ENCODE results near the gene C4orf50.

The C4orf50 gene

GRCh38 chr4:5881340-5881739, 136.9 kb downstream of the C4orf50 start:
- TF ChIP-seq EZH2phosphoT487 (IDR thresholded peaks at IDR 0.05; ENCODE audit: borderline replicate concordance) = no peak
- TF ChIP-seq, protein P1, sequence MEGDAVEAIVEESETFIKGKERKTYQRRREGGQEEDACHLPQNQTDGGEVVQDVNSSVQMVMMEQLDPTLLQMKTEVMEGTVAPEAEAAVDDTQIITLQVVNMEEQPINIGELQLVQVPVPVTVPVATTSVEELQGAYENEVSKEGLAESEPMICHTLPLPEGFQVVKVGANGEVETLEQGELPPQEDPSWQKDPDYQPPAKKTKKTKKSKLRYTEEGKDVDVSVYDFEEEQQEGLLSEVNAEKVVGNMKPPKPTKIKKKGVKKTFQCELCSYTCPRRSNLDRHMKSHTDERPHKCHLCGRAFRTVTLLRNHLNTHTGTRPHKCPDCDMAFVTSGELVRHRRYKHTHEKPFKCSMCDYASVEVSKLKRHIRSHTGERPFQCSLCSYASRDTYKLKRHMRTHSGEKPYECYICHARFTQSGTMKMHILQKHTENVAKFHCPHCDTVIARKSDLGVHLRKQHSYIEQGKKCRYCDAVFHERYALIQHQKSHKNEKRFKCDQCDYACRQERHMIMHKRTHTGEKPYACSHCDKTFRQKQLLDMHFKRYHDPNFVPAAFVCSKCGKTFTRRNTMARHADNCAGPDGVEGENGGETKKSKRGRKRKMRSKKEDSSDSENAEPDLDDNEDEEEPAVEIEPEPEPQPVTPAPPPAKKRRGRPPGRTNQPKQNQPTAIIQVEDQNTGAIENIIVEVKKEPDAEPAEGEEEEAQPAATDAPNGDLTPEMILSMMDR (conservative IDR thresholded peaks at IDR 0.05; ENCODE audit: low read length) = no peak

DNA sequence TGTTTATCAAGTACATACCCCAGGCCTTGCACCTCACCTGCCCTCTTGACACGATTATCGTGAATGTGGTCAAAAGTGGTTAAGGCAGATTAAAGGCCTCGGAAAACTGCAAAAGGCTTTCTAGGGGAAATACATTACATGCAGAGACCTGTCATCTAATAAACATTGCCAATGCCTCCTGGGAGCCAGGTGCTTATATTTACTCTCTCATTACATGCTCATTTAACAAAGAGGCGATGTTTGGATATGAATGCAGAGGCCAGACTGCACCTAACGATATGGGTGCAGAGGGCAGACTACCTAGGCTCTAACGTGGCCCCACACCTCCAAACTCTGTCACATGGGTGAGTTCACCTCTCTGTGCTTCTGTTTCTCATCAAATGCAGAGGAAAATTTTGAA, 139.9 kb downstream of the C4orf50 start:
- Histone ChIP-seq H3K4me3 (ENCODE audit: low read length, poor library complexity, severe bottlenecking) (no peak overlapping the region), H3K9me2 (replicated peaks; ENCODE audit: low read depth, low read length) (no peaks in the 10 kb centered on the region), H3K9me3 (ENCODE audit: insufficient read depth, low read depth, low read length) (no peaks in the 10 kb centered on the region), H3K4me2 (ENCODE audit: low read depth, low read length, poor library complexity, severe bottlenecking) (no peak overlapping the region), H3K9ac (ENCODE audit: low read depth, low read length, poor library complexity, severe bottlenecking) (no peak overlapping the region), H3F3A (ENCODE audit: low read depth) (no peaks in the 10 kb centered on the region), H2AFZ (ENCODE audit: low read length) (no peak overlapping the region), H3K36me3 (ENCODE audit: insufficient read depth, low read length) (no peaks in the 10 kb centered on the region), H3K79me2 (ENCODE audit: insufficient read depth, low read length) (no peaks in the 10 kb centered on the region), H3K4me1 (ENCODE audit: insufficient read depth, low read length, poor library complexity, severe bottlenecking) (no peaks in the 10 kb centered on the region), H4K20me1 (ENCODE audit: insufficient read depth, low read length, poor library complexity, severe bottlenecking) (no peaks in the 10 kb centered on the region), H3K27me3 (ENCODE audit: insufficient read depth, low read length, poor library complexity, severe bottlenecking) (no peaks in the 10 kb centered on the region)
- TF ChIP-seq, protein P1 (conservative IDR thresholded peaks at IDR 0.05; ENCODE audit: low read length) = no peak
- no peak for TF ChIP-seq EZH2phosphoT487 (IDR thresholded peaks at IDR 0.05; ENCODE audit: borderline replicate concordance)

More at GRCh38 chr4:5881340-5881739, 136.9 kb downstream of the C4orf50 start:
- Histone ChIP-seq H3K27me3 (ENCODE audit: insufficient read depth, low read length, poor library complexity, severe bottlenecking) (no peaks in the 10 kb centered on the region), H3K9me3 (ENCODE audit: insufficient read depth, low read depth, low read length) (no peaks in the 10 kb centered on the region), H2AFZ (ENCODE audit: low read length) (no peak overlapping the region), H3K4me1 (ENCODE audit: insufficient read depth, low read length, poor library complexity, severe bottlenecking) (no peaks in the 10 kb centered on the region), H4K20me1 (ENCODE audit: insufficient read depth, low read length, poor library complexity, severe bottlenecking) (no peaks in the 10 kb centered on the region), H3K4me3 (ENCODE audit: low read length, poor library complexity, severe bottlenecking) (no peak overlapping the region), H3K9me2 (replicated peaks; ENCODE audit: low read depth, low read length) (no peaks in the 10 kb centered on the region), H3F3A (ENCODE audit: low read depth) (no peaks in the 10 kb centered on the region), H3K36me3 (ENCODE audit: insufficient read depth, low read length) (no peaks in the 10 kb centered on the region), H3K4me2 (ENCODE audit: low read depth, low read length, poor library complexity, severe bottlenecking) (no peak overlapping the region), H3K9ac (ENCODE audit: low read depth, low read length, poor library complexity, severe bottlenecking) (no peak overlapping the region), H3K79me2 (ENCODE audit: insufficient read depth, low read length) (no peaks in the 10 kb centered on the region)

DNA sequence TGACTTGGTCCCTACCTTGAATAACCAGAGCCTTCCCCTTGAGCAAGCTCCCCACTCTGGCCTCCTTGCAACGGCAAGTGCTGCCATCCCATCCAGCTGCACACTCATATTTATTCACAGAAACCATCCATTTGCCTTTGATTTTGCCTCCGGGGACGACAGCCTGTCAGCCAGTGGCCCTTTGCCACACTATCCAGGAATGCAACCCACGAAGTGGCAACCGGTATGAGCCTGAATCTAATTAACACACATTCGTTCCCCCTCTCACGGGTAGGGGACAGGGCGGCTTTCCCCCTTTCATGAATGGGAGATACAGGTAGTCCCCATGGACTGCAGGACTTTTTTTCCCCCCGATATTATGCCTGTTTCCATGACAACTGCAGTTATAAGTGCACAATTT, 140.8 kb downstream of the C4orf50 start:
- Histone ChIP-seq H3K4me2 (ENCODE audit: low read depth, low read length, poor library complexity, severe bottlenecking) (no peak overlapping the region), H3K4me1 (ENCODE audit: insufficient read depth, low read length, poor library complexity, severe bottlenecking) (no peaks in the 10 kb centered on the region), H4K20me1 (ENCODE audit: insufficient read depth, low read length, poor library complexity, severe bottlenecking) (no peaks in the 10 kb centered on the region), H3K9ac (ENCODE audit: low read depth, low read length, poor library complexity, severe bottlenecking) (no peak overlapping the region), H3K79me2 (ENCODE audit: insufficient read depth, low read length) (no peaks in the 10 kb centered on the region), H3K4me3 (ENCODE audit: low read length, poor library complexity, severe bottlenecking) (no peak overlapping the region), H3K27me3 (ENCODE audit: insufficient read depth, low read length, poor library complexity, severe bottlenecking) (no peaks in the 10 kb centered on the region), H3F3A (ENCODE audit: low read depth) (no peaks in the 10 kb centered on the region), H3K9me3 (ENCODE audit: insufficient read depth, low read depth, low read length) (no peaks in the 10 kb centered on the region), H2AFZ (ENCODE audit: low read length) (no peak overlapping the region), H3K36me3 (ENCODE audit: insufficient read depth, low read length) (no peaks in the 10 kb centered on the region), H3K9me2 (replicated peaks; ENCODE audit: low read depth, low read length) (no peaks in the 10 kb centered on the region)
- no peak for TF ChIP-seq EZH2phosphoT487 (IDR thresholded peaks at IDR 0.05; ENCODE audit: borderline replicate concordance)
- TF ChIP-seq, protein P1 (conservative IDR thresholded peaks at IDR 0.05; ENCODE audit: low read length) = no peak

Data from Loucy (cell line).